Measurements from ENCODE around the gene ZC3H4.

DNA sequence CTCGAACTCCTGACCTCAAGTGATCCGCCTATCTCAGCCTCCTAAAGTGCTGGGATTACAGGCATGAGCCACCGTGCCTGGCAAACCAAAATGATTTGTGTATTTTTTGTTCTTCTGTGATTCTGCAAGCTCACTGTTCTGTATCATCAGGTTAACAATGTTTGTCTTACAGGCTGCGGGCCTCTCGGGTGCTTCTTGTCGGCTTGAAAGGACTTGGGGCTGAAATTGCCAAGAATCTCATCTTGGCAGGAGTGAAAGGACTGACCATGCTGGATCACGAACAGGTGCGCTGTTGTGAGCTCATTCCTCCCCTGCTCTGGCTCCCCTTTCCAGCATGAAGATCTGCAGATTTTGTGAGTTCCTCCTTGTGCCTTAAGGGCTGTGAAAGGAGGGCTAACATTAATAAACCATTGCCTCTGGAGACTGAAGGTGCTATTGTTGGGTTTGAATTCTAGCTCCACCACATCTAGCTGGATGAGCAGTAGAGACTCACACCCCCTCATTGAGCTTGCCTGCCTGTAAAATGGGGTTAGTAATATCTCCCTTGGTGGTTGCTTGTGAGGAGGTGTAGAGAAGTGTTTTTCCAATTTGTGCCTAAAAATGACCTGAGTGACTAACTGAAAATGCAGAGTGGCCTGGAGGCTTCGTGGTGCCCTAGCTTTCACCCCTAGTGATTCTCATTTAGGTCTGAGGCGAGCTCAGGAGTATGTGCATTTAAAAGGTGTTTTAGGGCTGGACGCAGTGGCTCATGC, 29.9 kb upstream of the ZC3H4 start:
- TF ChIP-seq BACH2 (CRISPR knock-in tag; IDR thresholded peaks at IDR 0.05; ENCODE audit: borderline replicate concordance), result no peak
- TF ChIP-seq ZNF565 (CRISPR knock-in tag; conservative IDR thresholded peaks at IDR 0.05; ENCODE audit: low read depth), result no peak
- TF ChIP-seq, protein P1, sequence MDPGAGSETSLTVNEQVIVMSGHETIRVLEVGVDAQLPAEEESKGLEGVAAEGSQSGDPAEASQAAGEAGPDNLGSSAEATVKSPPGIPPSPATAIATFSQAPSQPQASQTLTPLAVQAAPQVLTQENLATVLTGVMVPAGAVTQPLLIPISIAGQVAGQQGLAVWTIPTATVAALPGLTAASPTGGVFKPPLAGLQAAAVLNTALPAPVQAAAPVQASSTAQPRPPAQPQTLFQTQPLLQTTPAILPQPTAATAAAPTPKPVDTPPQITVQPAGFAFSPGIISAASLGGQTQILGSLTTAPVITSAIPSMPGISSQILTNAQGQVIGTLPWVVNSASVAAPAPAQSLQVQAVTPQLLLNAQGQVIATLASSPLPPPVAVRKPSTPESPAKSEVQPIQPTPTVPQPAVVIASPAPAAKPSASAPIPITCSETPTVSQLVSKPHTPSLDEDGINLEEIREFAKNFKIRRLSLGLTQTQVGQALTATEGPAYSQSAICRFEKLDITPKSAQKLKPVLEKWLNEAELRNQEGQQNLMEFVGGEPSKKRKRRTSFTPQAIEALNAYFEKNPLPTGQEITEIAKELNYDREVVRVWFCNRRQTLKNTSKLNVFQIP (CRISPR knock-in tag; IDR thresholded peaks at IDR 0.05; ENCODE audit: borderline replicate concordance, low read depth), result no peak
- TF ChIP-seq CSDC2 (CRISPR knock-in tag; IDR thresholded peaks at IDR 0.05), result no peak
- TF ChIP-seq GLIS3 (CRISPR knock-in tag; IDR thresholded peaks at IDR 0.05), result no peak
- no peak for TF ChIP-seq ARNTL (CRISPR knock-in tag; IDR thresholded peaks at IDR 0.05; ENCODE audit: borderline replicate concordance, low read depth)
- no peak for TF ChIP-seq ZFP3 (CRISPR knock-in tag; IDR thresholded peaks at IDR 0.05)
- TF ChIP-seq, protein P2, sequence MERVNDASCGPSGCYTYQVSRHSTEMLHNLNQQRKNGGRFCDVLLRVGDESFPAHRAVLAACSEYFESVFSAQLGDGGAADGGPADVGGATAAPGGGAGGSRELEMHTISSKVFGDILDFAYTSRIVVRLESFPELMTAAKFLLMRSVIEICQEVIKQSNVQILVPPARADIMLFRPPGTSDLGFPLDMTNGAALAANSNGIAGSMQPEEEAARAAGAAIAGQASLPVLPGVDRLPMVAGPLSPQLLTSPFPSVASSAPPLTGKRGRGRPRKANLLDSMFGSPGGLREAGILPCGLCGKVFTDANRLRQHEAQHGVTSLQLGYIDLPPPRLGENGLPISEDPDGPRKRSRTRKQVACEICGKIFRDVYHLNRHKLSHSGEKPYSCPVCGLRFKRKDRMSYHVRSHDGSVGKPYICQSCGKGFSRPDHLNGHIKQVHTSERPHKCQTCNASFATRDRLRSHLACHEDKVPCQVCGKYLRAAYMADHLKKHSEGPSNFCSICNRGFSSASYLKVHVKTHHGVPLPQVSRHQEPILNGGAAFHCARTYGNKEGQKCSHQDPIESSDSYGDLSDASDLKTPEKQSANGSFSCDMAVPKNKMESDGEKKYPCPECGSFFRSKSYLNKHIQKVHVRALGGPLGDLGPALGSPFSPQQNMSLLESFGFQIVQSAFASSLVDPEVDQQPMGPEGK (CRISPR knock-in tag; IDR thresholded peaks at IDR 0.05; ENCODE audit: borderline replicate concordance), result no peak
- TF ChIP-seq RARB (CRISPR knock-in tag; IDR thresholded peaks at IDR 0.05), result no peak
- TF ChIP-seq SNAI2 (CRISPR knock-in tag; IDR thresholded peaks at IDR 0.05), result no peak
- TF ChIP-seq OSR1 (CRISPR knock-in tag; IDR thresholded peaks at IDR 0.05), result no peak
- TF ChIP-seq ZC3H10 (CRISPR knock-in tag; IDR thresholded peaks at IDR 0.05), result no peak
